Omental fat pad (tissue), 4 donors: ENCODE data around the gene SFTA2. TPM values are rescaled to one million over a fixed set of nuclear protein-coding genes. Genes with fewer than 3 reads are reported as not detected.
A peak's percentile ranks its signal among the peaks of the same experiment; 100 is the strongest.
"Not testable (repeated sequence)": the region's sequence is repeated elsewhere in the genome, so short reads cannot be mapped to it uniquely, and the experiment has no call there.

ENCODE experiments used
- ATAC-seq: fragments of 150-250 bp; one replicate; pipeline ENCODE4 v1.9.1; 2016; ENCODE audit warnings: mild to moderate bottlenecking, moderate library complexity; ENCODE audit not compliant: low FRiP score
- DNase-seq: peaks from one replicate; pipeline ENCODE4 v3.0.0-alpha.2; 2019; ENCODE audit warnings: low spot score
- CTCF ChIP-seq, 3 donors: fragments of 450-650 bp; IDR thresholded peaks; one replicate each; pipeline ENCODE4 v1.5.1; 2016 to 2017; ENCODE audit warnings: antibody characterized with exemption in 3 of 3, mild to moderate bottlenecking in 3 of 3, moderate library complexity in 2 of 3
- total RNA-seq, 4 donors: library from RNA; depleted of rRNA; stranded (reverse); fragments of >200 nt; gene quantifications; one replicate each; pipeline ENCODE4 v1.1.0, GENCODE V29; 2016

The SFTA2 gene
- total RNA-seq, 4 donors from 2014 or later = not detected

DNA sequence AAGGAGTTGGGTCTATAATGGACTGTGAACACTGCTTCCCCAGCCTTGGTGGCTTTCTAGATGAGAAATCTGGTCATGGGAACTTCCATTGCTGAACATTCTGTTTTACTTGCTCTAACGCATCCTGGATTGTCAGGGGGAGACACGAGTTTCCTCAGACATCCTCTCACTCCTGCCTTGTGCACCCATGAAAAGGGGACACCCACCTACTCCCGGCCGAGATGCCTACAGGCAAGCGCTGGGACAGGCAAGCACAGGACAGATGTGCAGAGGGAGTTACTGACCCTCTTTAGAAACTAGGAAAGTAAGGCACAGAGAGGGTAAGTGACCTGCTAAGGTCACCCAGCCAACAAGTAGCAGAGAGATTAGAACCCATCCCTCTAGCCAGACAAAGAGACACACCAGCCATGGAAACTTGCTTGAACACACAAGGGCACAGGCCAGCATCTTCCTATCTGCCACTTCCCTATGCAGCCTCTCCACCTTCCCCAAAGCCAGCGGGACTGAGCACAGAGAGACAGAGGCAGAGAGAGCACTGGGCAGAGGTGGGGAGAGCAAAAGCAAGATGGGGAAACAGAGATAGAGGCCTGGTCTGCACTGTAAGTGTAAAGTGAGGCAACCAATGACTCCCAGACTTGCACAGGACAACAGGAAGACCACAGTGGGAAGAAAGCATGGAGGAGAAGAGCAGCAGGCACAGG is 845 bp upstream of the SFTA2 start:
- TF ChIP-seq CTCF (IDR thresholded peaks at IDR 0.05) = no peak
- DNase-seq (no peak), ATAC-seq (no peak)

- ATAC-seq (no peak), DNase-seq (no peak)
- no peak for TF ChIP-seq CTCF (IDR thresholded peaks at IDR 0.05)
Observed at GRCh38 chr6:30931272-30931671, 698 bp downstream of the SFTA2 start.

DNA sequence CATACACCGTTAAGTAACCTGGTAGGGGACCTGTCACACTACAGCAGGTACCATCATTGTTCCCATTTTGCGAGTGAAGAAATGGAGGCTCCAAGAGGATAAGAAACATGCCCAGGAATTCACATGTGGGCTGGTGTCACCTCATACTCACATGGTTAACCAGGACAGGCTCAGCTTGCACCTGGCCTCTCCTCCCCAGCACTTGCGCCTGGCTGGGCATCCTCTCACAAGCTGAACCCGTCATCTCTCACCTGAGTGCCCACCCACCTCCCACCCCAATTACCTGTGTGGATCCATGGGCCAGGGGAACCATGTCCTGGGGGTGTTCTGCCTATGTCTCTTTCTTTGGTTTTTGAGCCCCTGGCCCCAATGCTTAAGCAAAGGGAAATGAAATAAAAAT is 1.5 kb downstream of the SFTA2 start:
- DNase-seq (no peak), ATAC-seq (no peak)
- no peak for TF ChIP-seq CTCF (IDR thresholded peaks at IDR 0.05)

GRCh38 chr6:30928677-30929076 is 3.3 kb downstream of the SFTA2 start:
- no peak for TF ChIP-seq CTCF (IDR thresholded peaks at IDR 0.05)
- DNase-seq (no peak), ATAC-seq (no peak)

DNA sequence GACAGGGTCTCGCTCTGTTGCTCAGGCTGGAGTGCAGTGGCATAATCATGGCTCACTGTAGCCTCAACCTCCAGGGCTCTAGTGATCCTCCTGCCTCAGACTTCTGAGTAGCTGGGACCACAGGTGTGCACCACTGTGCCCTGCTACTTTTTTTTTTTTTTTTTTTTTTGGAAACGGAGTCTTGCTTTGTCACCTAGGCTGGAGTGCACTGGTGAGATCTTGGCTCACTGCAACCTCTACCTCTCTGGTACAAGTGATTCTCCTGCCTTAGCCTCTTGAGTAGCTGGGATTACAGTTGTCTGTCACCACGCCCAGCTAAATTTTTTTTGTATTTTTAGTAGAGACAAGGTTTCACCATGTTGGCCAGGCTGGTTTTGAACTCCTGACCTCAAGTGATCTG is 4.9 kb downstream of the SFTA2 start:
- not testable (repeated sequence) for DNase-seq, ATAC-seq

DNA sequence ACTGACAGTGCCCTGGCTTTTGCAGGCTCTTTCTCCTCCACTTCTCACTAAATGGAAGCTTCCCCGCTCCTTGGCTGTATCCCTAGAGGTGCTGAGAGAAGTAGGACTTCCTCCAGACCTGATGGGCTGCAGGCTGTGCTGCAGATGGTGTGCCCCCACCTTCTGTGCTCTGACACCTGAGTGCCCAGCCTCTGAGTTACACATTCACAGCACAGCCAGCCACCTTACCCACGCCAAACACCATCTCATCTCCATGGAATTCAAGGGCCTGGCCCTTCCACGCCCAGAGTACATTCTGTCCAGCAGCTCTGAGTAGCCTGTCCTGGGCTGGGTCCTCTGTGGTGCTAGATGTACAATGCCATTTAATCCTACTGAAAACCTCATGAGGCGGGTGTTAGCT is 5.3 kb downstream of the SFTA2 start:
- no peak for TF ChIP-seq CTCF (IDR thresholded peaks at IDR 0.05)
- DNase-seq = no peak

DNA sequence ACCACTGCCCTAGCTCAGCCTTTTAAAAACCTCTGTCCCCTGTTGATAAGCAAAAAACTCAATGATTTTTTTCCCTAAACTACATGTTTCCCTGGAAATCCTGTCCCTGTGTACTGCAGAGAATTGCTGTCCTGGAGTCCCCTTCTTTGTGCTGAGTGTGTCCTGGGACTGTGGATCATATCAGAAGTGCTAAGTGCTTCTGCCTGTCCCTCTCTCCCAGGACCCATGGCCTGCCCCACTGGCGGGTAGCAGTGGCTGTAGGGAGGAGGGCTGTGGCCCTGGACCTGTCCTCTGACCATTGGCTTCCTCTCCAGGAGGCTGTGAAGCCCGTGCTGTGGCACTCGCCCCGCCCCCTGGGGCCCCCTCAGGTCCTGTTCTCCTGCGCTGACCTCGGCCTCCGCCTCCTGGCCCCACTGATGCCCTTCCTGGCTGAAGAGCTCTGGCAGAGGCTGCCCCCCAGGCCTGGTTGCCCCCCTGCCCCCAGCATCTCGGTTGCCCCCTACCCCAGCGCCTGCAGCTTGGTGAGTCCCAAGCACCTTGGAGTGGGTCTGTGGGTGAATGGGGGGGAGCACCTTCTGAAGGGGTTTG is 7.8 kb downstream of the SFTA2 start:
- ATAC-seq, DNase-seq: not testable (repeated sequence)

More for the DNA sequence above, 5.3 kb downstream of the SFTA2 start:
- ATAC-seq = peak; percentile 65

DNA sequence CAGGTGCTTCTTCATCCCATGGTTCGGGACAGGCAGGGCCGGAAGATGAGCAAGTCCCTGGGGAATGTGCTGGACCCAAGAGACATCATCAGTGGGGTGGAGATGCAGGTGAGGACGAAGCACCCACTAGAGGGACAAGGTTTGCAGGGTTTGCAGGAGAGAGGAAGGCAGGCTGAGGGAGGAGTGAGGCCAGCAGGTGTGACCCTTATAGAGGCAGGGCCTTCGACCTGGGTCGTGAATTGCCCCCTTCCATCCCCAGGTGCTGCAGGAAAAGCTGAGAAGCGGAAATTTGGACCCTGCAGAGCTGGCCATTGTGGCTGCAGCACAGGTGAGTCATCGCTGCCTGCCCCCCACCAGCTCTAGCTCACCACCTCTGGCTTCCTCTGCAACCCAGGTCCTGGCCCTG is 9.5 kb downstream of the SFTA2 start:
- TF ChIP-seq CTCF (IDR thresholded peaks at IDR 0.05) = no peak
- DNase-seq = no peak
- no peak for ATAC-seq
